Smooth muscle cell (in vitro differentiated cells): ENCODE measurements around the gene NTRK2. TPM values are rescaled to one million over a fixed set of nuclear protein-coding genes. Genes with fewer than 3 reads are reported as not detected.

ENCODE experiments used
- DNase-seq: peaks from one replicate; lab custom pipeline; 2025; ENCODE audit not compliant: unreplicated experiment; lab: John Stamatoyannopoulos, UW
- H2AFZ ChIP-seq: fragments of 200-600 bp; sonication (generic); 2 replicates; pipeline ENCODE4 v1.6.0; 2016; ENCODE audit warnings: antibody characterized with exemption, low read depth, mild to moderate bottlenecking
- H3F3A ChIP-seq: fragments of 200-600 bp; sonication (generic); 2 replicates; pipeline ENCODE4 v1.6.0; 2017; ENCODE audit warnings: antibody characterized with exemption, low read depth
- H3K27ac ChIP-seq: fragments of 200-600 bp; sonication (generic); 2 replicates; pipeline ENCODE4 v1.5.1; 2016; ENCODE audit warnings: low read depth, mild to moderate bottlenecking
- H3K27me3 ChIP-seq: fragments of 200-600 bp; sonication (generic); 2 replicates; pipeline ENCODE4 v1.6.1; 2016; ENCODE audit warnings: low read depth, mild to moderate bottlenecking
- H3K36me3 ChIP-seq: fragments of 200-600 bp; sonication (generic); 2 replicates; pipeline ENCODE4 v1.5.1; 2016; ENCODE audit warnings: low read depth
- H3K4me1 ChIP-seq: fragments of 200-600 bp; sonication (generic); 2 replicates; pipeline ENCODE4 v1.5.1; 2016; ENCODE audit warnings: low read depth
- H3K4me2 ChIP-seq: fragments of 200-600 bp; sonication (generic); 2 replicates; pipeline ENCODE4 v1.6.0; 2016; ENCODE audit warnings: mild to moderate bottlenecking
- H3K4me3 ChIP-seq: fragments of 200-600 bp; sonication (generic); 2 replicates; pipeline ENCODE4 v1.5.1; 2016; ENCODE audit warnings: mild to moderate bottlenecking
- H3K79me2 ChIP-seq: fragments of 200-600 bp; sonication (generic); 2 replicates; pipeline ENCODE4 v1.6.0; 2016; ENCODE audit warnings: low read depth, mild to moderate bottlenecking
- H3K9ac ChIP-seq: fragments of 200-600 bp; sonication (generic); 2 replicates; pipeline ENCODE4 v1.6.0; 2016; ENCODE audit warnings: low read depth
- H3K9me3 ChIP-seq: fragments of 200-600 bp; sonication (generic); replicated peaks from 2 replicates; pipeline ENCODE4 v1.5.1; 2016; ENCODE audit warnings: low read depth
- H4K20me1 ChIP-seq: fragments of 200-600 bp; sonication (generic); 2 replicates; pipeline ENCODE4 v1.6.0; 2016; ENCODE audit warnings: low read depth
- WGBS: methylation state at CpG from one replicate; pipeline ENCODE4 v1.1.7; 2016; ENCODE audit warnings: low lambda C conversion rate; 5-methylcytosine and 5-hydroxymethylcytosine counted together
- polyA plus RNA-seq: library from polyadenylated mRNA; unstranded; fragments of >200 nt; fragmentation: Nextera tagmentation; extraction: Ambion mirVana; gene quantifications from 2 replicates; pipeline ENCODE4 v1.2.1, GENCODE V29; 2016
- total RNA-seq: library from RNA; depleted of rRNA; stranded (reverse); fragments of >200 nt; gene quantifications from 2 replicates; pipeline ENCODE4 v1.2.3, GENCODE V29; 2014
- TF ChIP-seq, protein P1 (sequence below): fragments of 200-600 bp; sonication (generic); IDR thresholded peaks from 2 replicates; pipeline ENCODE4 v1.5.1; 2017; ENCODE audit warnings: borderline replicate concordance, mild to moderate bottlenecking, antibody characterized with exemption; ENCODE audit not compliant: insufficient read depth, poor library complexity, severe bottlenecking

The NTRK2 gene
- total and polyA plus RNA-seq, 2 experiments from 2014 or later, result 1.7 to 3.9 TPM

DNA sequence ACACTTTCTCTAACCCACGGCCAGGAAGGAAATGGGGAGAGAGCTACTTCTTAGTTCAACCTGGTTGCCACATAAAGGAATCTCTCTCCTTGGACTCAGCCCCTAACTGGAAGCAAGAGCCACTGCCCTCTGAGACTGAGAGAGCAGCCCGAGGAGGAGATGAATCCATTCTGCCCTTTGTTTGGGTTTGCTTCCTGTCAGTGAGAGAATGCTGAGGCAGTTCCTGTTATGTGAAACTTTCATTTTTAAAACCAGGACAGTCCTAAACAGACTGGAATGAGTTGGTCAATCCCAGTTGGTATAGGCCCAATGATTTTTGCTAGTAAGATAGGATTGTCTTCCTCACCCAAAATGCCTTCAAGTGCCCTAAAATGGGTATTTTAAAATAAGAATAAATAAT lies 205.1 kb downstream of the NTRK2 start:
- no peaks in the 10 kb centered on the region for H3K79me2 ChIP-seq
- peaks cover 10% of the 10 kb centered on the region for H3K4me1 ChIP-seq
- no peak overlapping the region for H3K4me3 ChIP-seq
- peak overlapping the region; percentile 31 for H3K4me2 ChIP-seq
- peak overlapping the region; percentile 7 for H3K9ac ChIP-seq
- H3K27ac ChIP-seq, result peak overlapping the region; percentile 16
- DNase-seq, result no peak
- H3K36me3 ChIP-seq, result no peaks in the 10 kb centered on the region
- TF ChIP-seq, protein P1, sequence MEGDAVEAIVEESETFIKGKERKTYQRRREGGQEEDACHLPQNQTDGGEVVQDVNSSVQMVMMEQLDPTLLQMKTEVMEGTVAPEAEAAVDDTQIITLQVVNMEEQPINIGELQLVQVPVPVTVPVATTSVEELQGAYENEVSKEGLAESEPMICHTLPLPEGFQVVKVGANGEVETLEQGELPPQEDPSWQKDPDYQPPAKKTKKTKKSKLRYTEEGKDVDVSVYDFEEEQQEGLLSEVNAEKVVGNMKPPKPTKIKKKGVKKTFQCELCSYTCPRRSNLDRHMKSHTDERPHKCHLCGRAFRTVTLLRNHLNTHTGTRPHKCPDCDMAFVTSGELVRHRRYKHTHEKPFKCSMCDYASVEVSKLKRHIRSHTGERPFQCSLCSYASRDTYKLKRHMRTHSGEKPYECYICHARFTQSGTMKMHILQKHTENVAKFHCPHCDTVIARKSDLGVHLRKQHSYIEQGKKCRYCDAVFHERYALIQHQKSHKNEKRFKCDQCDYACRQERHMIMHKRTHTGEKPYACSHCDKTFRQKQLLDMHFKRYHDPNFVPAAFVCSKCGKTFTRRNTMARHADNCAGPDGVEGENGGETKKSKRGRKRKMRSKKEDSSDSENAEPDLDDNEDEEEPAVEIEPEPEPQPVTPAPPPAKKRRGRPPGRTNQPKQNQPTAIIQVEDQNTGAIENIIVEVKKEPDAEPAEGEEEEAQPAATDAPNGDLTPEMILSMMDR, result no peak
- no peaks in the 10 kb centered on the region for H3K27me3 ChIP-seq
- WGBS, result 56% methylated on average over 2 of the region's 2 CpGs
- H3K9me3 ChIP-seq, result no peaks in the 10 kb centered on the region
- H2AFZ ChIP-seq, result peak overlapping the region; percentile 95
- no peaks in the 10 kb centered on the region for H4K20me1 ChIP-seq
- H3F3A ChIP-seq, result no peaks in the 10 kb centered on the region

DNA sequence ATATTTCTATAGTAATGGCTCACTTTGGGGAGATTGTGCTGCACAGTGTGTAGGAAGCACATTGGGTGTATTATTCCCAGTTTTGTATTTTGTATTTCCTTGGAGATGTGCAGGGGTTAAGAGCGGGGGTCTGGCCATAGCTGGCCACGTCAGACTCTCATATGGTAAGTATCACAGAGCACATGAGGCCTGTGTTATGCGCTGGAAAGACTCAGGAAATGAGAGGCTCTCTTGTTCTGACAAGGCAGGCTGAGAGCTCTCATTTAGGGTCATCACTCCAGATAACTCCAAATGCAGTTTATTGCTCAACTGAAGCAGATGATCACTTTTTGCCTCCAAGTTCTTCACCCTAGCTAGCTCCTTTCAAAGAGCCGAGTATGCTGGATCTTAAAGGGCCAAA lies 205.7 kb downstream of the NTRK2 start:
- H3K4me3 ChIP-seq, result no peak overlapping the region
- WGBS, result 31% methylated on average over 4 of the region's 4 CpGs

DNA sequence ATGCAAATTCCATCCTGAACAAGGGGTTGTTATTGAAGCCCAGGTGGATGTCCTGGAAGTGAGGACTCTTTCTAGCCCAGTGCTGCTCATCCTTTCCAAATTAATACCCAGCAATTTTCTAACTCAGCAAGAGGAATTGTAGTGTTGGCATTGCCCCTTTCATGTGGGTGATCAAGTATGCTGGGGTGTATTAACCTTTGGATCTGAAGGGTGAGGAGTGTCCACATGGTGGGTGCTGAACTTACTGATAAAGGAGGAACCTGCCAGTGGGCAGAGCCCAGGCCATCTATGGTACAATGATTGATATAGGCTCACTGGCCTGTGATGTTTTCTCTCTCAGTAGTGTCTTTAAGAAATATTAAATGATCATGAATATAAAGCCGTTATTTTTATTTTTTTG lies 210.1 kb downstream of the NTRK2 start:
- Histone ChIP-seq H3K9ac (no peak overlapping the region), H3K27me3 (peaks cover 4% of the 10 kb centered on the region), H3F3A (no peaks in the 10 kb centered on the region), H3K36me3 (no peaks in the 10 kb centered on the region), H3K9me3 (no peaks in the 10 kb centered on the region), H2AFZ (no peak overlapping the region), H3K4me2 (no peak overlapping the region), H3K4me1 (peaks cover 2% of the 10 kb centered on the region), H3K4me3 (no peak overlapping the region), H4K20me1 (no peaks in the 10 kb centered on the region), H3K79me2 (no peaks in the 10 kb centered on the region), H3K27ac (no peak overlapping the region)
- TF ChIP-seq, protein P1, result no peak
- DNase-seq, result no peak
- WGBS, result 94% methylated on average over 1 of the region's 1 CpG

More for the DNA sequence above, 205.7 kb downstream of the NTRK2 start:
- Histone ChIP-seq H3K4me1 (peaks cover 10% of the 10 kb centered on the region), H2AFZ (peak overlapping the region; percentile 95), H3K27me3 (no peaks in the 10 kb centered on the region), H3K27ac (peak overlapping the region; percentile 16), H3F3A (no peaks in the 10 kb centered on the region), H3K9me3 (no peaks in the 10 kb centered on the region), H3K4me2 (peak overlapping the region; percentile 31), H3K9ac (no peak overlapping the region), H3K79me2 (no peaks in the 10 kb centered on the region), H4K20me1 (no peaks in the 10 kb centered on the region), H3K36me3 (no peaks in the 10 kb centered on the region)
- TF ChIP-seq, protein P1, result no peak
- DNase-seq, result no peak

DNA sequence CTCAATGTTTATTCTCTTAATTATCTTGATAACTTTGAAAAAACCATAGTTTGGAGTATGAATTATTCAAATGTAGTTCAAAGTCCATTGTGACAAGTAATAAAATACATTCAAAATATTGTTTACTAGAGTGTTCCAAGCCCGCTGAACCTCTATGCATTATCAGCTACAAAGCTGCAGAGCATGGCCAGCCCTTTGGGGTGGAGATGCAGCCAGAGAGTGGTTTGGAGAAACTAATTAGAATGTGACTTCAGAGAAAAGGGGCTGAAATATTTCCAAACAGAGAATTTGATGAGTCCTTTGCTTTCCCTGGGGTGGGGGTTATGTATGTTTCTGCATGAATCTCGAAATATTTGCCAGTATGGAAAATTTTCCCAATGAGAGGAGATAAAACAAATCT lies 211.3 kb downstream of the NTRK2 start:
- Histone ChIP-seq H3K9me3 (no peaks in the 10 kb centered on the region), H3K4me1 (no peaks in the 10 kb centered on the region), H3K79me2 (no peaks in the 10 kb centered on the region), H4K20me1 (no peaks in the 10 kb centered on the region), H3F3A (no peaks in the 10 kb centered on the region), H3K4me3 (no peak overlapping the region), H3K9ac (no peak overlapping the region), H2AFZ (no peak overlapping the region), H3K4me2 (no peak overlapping the region), H3K27ac (no peak overlapping the region), H3K27me3 (peaks cover 4% of the 10 kb centered on the region), H3K36me3 (no peaks in the 10 kb centered on the region)
- 74% methylated on average over 2 of the region's 2 CpGs for WGBS
- TF ChIP-seq, protein P1, result no peak
- DNase-seq, result no peak
